ENCODE results near the gene RPTOR.

The RPTOR gene

GRCh38 chr17:80885947-80886582, 341.4 kb downstream of the RPTOR start:
- Mint-ChIP-seq H3K4me3 (no peak overlapping the region), H3K4me1 (ENCODE audit: low read depth) (peaks cover 63% of the 10 kb centered on the region), H3K36me3 (ENCODE audit: low read depth) (peaks cover 87% of the 10 kb centered on the region), H3K9me3 (no peaks in the 10 kb centered on the region), H3K27me3 (peaks cover 9% of the 10 kb centered on the region), H3K27ac (peak overlapping the region; percentile 57)
- intact Hi-C loops (cut with micrococcal nuclease) = no loop called here

DNA sequence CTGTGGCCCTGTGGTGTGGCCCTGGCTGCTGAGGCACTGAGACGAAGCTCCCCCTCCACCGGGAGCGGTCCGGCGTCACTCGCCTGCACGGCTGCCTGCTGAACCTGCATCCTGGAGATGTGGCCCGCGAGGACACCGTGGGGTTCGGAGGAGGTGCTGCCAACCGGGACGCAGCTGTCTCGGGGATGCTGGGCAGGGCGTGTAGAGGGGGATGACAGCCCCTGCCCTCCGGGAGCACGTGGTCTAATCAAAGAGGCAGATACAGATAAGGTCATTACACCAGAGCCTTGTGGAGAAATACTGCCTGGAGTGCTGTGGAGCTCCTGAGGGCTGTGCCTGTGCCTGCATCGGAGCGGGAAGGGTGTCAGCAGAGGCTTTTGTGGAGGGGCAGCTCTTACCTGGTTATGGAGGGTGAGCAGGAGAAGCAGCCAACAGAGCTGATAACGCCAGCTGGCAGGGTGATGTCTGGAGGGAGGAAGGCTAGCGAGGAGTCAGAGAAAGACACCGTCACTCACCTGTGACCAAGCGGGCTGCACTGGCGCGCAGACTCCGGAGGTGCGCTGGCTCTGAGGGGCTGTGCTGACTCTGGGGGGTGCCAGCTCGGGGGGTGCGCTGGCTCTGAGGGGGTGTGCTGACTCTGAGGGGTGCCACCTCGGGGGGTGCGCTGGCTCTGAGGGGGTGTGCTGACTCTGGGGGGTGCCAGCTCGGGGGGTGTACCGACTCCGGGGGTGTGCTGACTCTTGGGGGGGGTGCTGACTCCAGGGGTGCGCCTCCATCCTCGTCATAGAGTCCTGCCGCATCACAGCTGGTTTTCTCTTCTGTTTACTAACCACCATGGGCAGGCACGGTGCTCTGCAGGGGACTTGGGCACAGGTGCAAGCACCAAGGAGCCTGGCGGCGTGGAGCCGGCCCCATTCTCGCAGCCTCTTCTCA, 342.3 kb downstream of the RPTOR start:
- intact Hi-C loops (cut with micrococcal nuclease) = no loop called here
- H3K27ac Mint-ChIP-seq = peak overlapping the region; percentile 57
- no peaks in the 10 kb centered on the region for H3K9me3 Mint-ChIP-seq
- H3K4me1 Mint-ChIP-seq (ENCODE audit: low read depth) = peaks cover 64% of the 10 kb centered on the region
- H3K27me3 Mint-ChIP-seq = peaks cover 9% of the 10 kb centered on the region
- peaks cover 86% of the 10 kb centered on the region for H3K36me3 Mint-ChIP-seq (ENCODE audit: low read depth)
- H3K4me3 Mint-ChIP-seq = no peak overlapping the region

DNA sequence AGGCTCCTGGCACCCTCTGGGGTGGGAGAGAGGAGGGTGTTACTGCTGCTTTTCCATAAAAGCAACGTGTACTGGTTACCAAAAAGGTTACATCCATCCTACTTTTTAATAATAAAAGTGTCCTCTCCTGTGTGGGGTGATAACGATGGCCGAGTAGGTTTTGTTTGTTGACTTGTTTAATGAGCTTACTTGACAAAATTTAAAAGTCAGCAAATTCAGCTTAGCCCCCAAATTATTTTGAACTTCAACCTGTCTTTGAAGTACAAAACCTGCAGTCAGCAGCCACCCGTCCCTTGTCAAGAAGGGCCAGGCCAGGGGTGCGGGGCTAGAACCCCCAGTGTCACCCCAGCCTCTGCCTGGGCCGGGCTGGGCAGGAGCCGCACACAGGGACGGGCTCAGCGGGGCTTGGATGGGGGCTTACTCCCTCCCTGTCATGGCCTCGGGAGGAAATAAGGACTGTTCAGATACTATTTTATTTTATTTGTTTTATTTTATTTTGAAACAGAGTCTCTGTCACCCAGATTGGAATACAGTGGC, 343.1 kb downstream of the RPTOR start:
- intact Hi-C loops (cut with micrococcal nuclease) = no loop called here
- H3K36me3 Mint-ChIP-seq (ENCODE audit: low read depth) = peaks cover 84% of the 10 kb centered on the region
- H3K4me1 Mint-ChIP-seq (ENCODE audit: low read depth) = peaks cover 68% of the 10 kb centered on the region
- H3K9me3 Mint-ChIP-seq = no peaks in the 10 kb centered on the region
- H3K27me3 Mint-ChIP-seq = peaks cover 9% of the 10 kb centered on the region
- no peak overlapping the region for H3K4me3 Mint-ChIP-seq
- H3K27ac Mint-ChIP-seq = no peak overlapping the region

- Mint-ChIP-seq H3K4me3 (no peak overlapping the region), H3K9me3 (no peaks in the 10 kb centered on the region), H3K27ac (peak overlapping the region; percentile 54), H3K36me3 (ENCODE audit: low read depth) (peaks cover 84% of the 10 kb centered on the region), H3K27me3 (peaks cover 9% of the 10 kb centered on the region), H3K4me1 (ENCODE audit: low read depth) (peaks cover 74% of the 10 kb centered on the region)
- intact Hi-C loops (cut with micrococcal nuclease) = no loop called here
Measured at GRCh38 chr17:80888276-80889160, 343.9 kb downstream of the RPTOR start.

GRCh38 chr17:80889231-80890195, 344.9 kb downstream of the RPTOR start:
- intact Hi-C loops (cut with micrococcal nuclease) = loop anchor here (5.0 kb wide), 1 partner anchor 48 kb away; no protein-coding TSS in a partner anchor
- peaks cover 84% of the 10 kb centered on the region for H3K36me3 Mint-ChIP-seq (ENCODE audit: low read depth)

GRCh38 chr17:80890196-80890920, 345.7 kb downstream of the RPTOR start:
- peaks cover 63% of the 10 kb centered on the region for H3K4me1 Mint-ChIP-seq (ENCODE audit: low read depth)
- H3K27me3 Mint-ChIP-seq = peaks cover 9% of the 10 kb centered on the region
- H3K27ac Mint-ChIP-seq = peak overlapping the region; percentile 81
- peak overlapping the region; percentile 27 for H3K4me3 Mint-ChIP-seq
- intact Hi-C loops (cut with micrococcal nuclease) = loop anchor here (5.0 kb wide), 1 partner anchor 47 kb away; no protein-coding TSS in a partner anchor
- H3K36me3 Mint-ChIP-seq (ENCODE audit: low read depth) = peaks cover 84% of the 10 kb centered on the region
- no peaks in the 10 kb centered on the region for H3K9me3 Mint-ChIP-seq

More at GRCh38 chr17:80889231-80890195, 344.9 kb downstream of the RPTOR start:
- H3K4me3 Mint-ChIP-seq = no peak overlapping the region
- H3K9me3 Mint-ChIP-seq = no peaks in the 10 kb centered on the region
- peak overlapping the region; percentile 81 for H3K27ac Mint-ChIP-seq
- H3K27me3 Mint-ChIP-seq = peaks cover 9% of the 10 kb centered on the region
- peaks cover 67% of the 10 kb centered on the region for H3K4me1 Mint-ChIP-seq (ENCODE audit: low read depth)

GRCh38 chr17:80890921-80891396, 346.3 kb downstream of the RPTOR start:
- peaks cover 84% of the 10 kb centered on the region for H3K36me3 Mint-ChIP-seq (ENCODE audit: low read depth)
- peaks cover 60% of the 10 kb centered on the region for H3K4me1 Mint-ChIP-seq (ENCODE audit: low read depth)
- no peaks in the 10 kb centered on the region for H3K9me3 Mint-ChIP-seq
- intact Hi-C loops (cut with micrococcal nuclease) = loop anchor here (5.0 kb wide), 1 partner anchor 46 kb away; no protein-coding TSS in a partner anchor
- peak overlapping the region; percentile 59 for H3K4me3 Mint-ChIP-seq
- peaks cover 9% of the 10 kb centered on the region for H3K27me3 Mint-ChIP-seq
- H3K27ac Mint-ChIP-seq = peak overlapping the region; percentile 81

DNA sequence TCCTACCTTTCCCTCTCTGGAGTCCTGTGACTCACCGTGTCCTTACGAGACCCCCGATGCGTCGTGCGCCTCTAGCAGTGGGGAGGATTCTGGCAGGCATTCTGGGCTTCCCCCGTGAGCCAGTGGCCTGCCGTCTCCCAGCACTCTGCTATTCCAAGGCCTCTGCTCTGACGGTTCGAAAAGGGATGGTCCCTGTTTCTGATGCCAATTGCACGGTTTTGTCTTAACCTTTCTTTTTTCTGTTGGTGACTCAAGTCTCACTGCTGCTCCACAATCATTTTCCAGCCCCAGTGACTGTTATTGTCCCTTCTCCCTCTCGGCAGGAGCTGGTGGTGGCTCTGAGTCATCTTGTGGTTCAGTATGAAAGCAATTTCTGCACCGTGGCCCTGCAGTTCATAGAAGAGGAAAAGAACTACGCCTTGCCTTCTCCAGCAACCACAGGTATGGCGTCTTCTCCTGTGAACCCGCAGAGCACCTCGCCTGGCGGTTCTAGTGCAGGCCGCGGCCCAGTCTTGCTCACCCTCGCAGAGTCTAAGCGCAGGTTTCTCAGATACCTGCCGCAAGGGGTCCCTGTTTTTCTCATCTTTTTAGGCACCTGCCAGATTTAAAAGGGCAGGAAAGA, 346.9 kb downstream of the RPTOR start:
- Mint-ChIP-seq H3K27ac (peak overlapping the region; percentile 81), H3K4me3 (peak overlapping the region; percentile 59), H3K4me1 (ENCODE audit: low read depth) (peaks cover 54% of the 10 kb centered on the region), H3K27me3 (peaks cover 8% of the 10 kb centered on the region), H3K9me3 (no peaks in the 10 kb centered on the region), H3K36me3 (ENCODE audit: low read depth) (peaks cover 84% of the 10 kb centered on the region)
- intact Hi-C loops (cut with micrococcal nuclease) = loop anchor here (5.0 kb wide), 1 partner anchor 46 kb away; no protein-coding TSS in a partner anchor

GRCh38 chr17:80892019-80892855, 347.6 kb downstream of the RPTOR start:
- Mint-ChIP-seq H3K4me3 (peak overlapping the region; percentile 59), H3K4me1 (ENCODE audit: low read depth) (peaks cover 48% of the 10 kb centered on the region), H3K27ac (peak overlapping the region; percentile 81), H3K9me3 (no peaks in the 10 kb centered on the region), H3K36me3 (ENCODE audit: low read depth) (peaks cover 84% of the 10 kb centered on the region), H3K27me3 (peaks cover 7% of the 10 kb centered on the region)
- intact Hi-C loops (cut with micrococcal nuclease) = loop anchor here (5.0 kb wide), 1 partner anchor 45 kb away; no protein-coding TSS in a partner anchor

GRCh38 chr17:80892900-80893603, 348.4 kb downstream of the RPTOR start:
- no peaks in the 10 kb centered on the region for H3K9me3 Mint-ChIP-seq
- H3K27me3 Mint-ChIP-seq = peaks cover 7% of the 10 kb centered on the region
- intact Hi-C loops (cut with micrococcal nuclease) = loop anchor here (5.0 kb wide), 1 partner anchor 44 kb away; no protein-coding TSS in a partner anchor
- H3K4me1 Mint-ChIP-seq (ENCODE audit: low read depth) = peaks cover 48% of the 10 kb centered on the region
- H3K4me3 Mint-ChIP-seq = no peak overlapping the region
- peaks cover 85% of the 10 kb centered on the region for H3K36me3 Mint-ChIP-seq (ENCODE audit: low read depth)
- H3K27ac Mint-ChIP-seq = peak overlapping the region; percentile 81
